Neural progenitor cell (in vitro differentiated cells): ENCODE data around the gene GTF2F2.

Experiments
- EZH2 ChIP-seq: fragments of 200-600 bp; sonication (generic); IDR thresholded peaks from 2 replicates; pipeline ENCODE4 v1.6.1; 2017; ENCODE audit warnings: antibody characterized with exemption, mild to moderate bottlenecking, moderate library complexity
- TF ChIP-seq, protein P1 (sequence below): fragments of 200-600 bp; sonication (generic); IDR thresholded peaks from 2 replicates; pipeline ENCODE4 v1.5.1; 2017; ENCODE audit warnings: antibody characterized with exemption, mild to moderate bottlenecking

DNA sequence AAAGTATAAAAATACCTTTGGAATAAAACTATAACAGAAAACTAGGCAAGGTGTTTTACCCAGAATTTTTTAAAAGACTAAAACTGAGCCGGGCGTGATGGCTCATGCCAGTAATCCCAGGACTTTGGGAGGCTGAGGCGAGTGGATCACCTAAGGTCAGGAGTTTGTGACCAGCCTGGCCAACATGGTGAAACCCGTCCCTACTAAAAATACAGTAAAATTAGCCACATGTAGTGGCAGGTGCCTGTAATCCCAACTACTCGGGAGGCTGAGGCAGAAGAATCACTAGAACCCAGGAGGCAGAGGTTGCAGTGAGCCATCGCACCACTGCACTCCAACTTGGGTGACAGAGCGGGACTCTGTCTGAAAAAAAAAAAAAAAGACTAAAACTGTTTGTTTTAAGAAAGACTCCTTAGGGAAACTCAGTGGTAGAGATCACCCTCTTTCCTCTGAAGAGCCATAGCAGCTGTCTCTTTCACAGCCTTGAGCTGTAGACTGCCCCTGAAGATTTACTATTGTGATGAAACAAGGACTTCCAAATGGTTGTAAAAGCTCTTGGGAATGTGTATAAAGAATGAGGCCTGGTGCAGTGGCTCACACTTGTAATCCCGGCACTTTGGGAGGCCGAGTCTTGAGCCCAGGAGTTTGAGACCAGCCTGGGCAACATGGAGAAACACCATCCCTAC lies 95.2 kb downstream of the GTF2F2 start:
- TF ChIP-seq, protein P1, sequence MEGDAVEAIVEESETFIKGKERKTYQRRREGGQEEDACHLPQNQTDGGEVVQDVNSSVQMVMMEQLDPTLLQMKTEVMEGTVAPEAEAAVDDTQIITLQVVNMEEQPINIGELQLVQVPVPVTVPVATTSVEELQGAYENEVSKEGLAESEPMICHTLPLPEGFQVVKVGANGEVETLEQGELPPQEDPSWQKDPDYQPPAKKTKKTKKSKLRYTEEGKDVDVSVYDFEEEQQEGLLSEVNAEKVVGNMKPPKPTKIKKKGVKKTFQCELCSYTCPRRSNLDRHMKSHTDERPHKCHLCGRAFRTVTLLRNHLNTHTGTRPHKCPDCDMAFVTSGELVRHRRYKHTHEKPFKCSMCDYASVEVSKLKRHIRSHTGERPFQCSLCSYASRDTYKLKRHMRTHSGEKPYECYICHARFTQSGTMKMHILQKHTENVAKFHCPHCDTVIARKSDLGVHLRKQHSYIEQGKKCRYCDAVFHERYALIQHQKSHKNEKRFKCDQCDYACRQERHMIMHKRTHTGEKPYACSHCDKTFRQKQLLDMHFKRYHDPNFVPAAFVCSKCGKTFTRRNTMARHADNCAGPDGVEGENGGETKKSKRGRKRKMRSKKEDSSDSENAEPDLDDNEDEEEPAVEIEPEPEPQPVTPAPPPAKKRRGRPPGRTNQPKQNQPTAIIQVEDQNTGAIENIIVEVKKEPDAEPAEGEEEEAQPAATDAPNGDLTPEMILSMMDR, result no peak
- TF ChIP-seq EZH2, result no peak
